H9 (cell line): ENCODE measurements around the gene LRP5. TPM values are rescaled to one million over a fixed set of nuclear protein-coding genes. Genes with fewer than 3 reads are reported as not detected.
A peak's percentile ranks its signal among the peaks of the same experiment; 100 is the strongest.

ENCODE experiments used
- DNase-seq: peaks from one replicate; pipeline ENCODE4 v3.0.0-alpha.2; 2017
- H2AFZ ChIP-seq: one replicate; pipeline ENCODE4 v1.6.1; 2013; ENCODE audit warnings: mild to moderate bottlenecking, low read length, control low read depth, moderate library complexity
- H2AK5ac ChIP-seq: 2 replicates; pipeline ENCODE4 v1.6.1; 2013; ENCODE audit warnings: low read length, control low read depth, mixed read lengths; ENCODE audit not compliant: insufficient read length
- H2BK120ac ChIP-seq: one replicate; pipeline ENCODE4 v1.6.1; 2013; ENCODE audit warnings: low read depth, mild to moderate bottlenecking, low read length, control low read depth, inconsistent platforms; ENCODE audit not compliant: poor library complexity, severe bottlenecking
- H2BK12ac ChIP-seq: 2 replicates; pipeline ENCODE4 v1.6.1; 2013; ENCODE audit warnings: low read length, control low read depth, mixed read lengths, low read depth; ENCODE audit not compliant: insufficient read length
- H2BK15ac ChIP-seq: 2 replicates; pipeline ENCODE4 v1.6.1; 2013; ENCODE audit warnings: low read depth, low read length, control low read depth
- H2BK20ac ChIP-seq: one replicate; pipeline ENCODE4 v1.6.1; 2013; ENCODE audit warnings: low read depth, mild to moderate bottlenecking, low read length, control low read depth, inconsistent platforms; ENCODE audit not compliant: poor library complexity, severe bottlenecking
- H2BK5ac ChIP-seq: 2 replicates; pipeline ENCODE4 v1.6.1; 2013; ENCODE audit warnings: low read length, control low read depth, mixed read lengths; ENCODE audit not compliant: insufficient read length
- H3K14ac ChIP-seq: 2 replicates; pipeline ENCODE4 v1.6.1; 2013; ENCODE audit warnings: low read length, control low read depth; ENCODE audit not compliant: insufficient read depth
- H3K18ac ChIP-seq: 2 replicates; pipeline ENCODE4 v1.6.1; 2013; ENCODE audit warnings: low read depth, mild to moderate bottlenecking, mixed read lengths, low read length, control low read depth; ENCODE audit not compliant: insufficient read length
- H3K23ac ChIP-seq: 2 replicates; pipeline ENCODE4 v1.6.1; 2013; ENCODE audit warnings: low read length, control low read depth, mixed read lengths, low read depth; ENCODE audit not compliant: insufficient read length
- H3K23me2 ChIP-seq: 2 replicates; pipeline ENCODE4 v1.6.1; 2013; ENCODE audit warnings: low read depth, mild to moderate bottlenecking, mixed read lengths, low read length, control low read depth; ENCODE audit not compliant: insufficient read length, poor library complexity, severe bottlenecking
- H3K27ac ChIP-seq: 2 replicates; pipeline ENCODE4 v1.5.1; 2013; ENCODE audit warnings: low read length, control low read depth, mixed read lengths, low read depth; ENCODE audit not compliant: insufficient read length
- H3K27me3 ChIP-seq: 2 replicates; pipeline ENCODE4 v1.6.1; 2013; ENCODE audit warnings: low read length, control low read depth, inconsistent platforms; ENCODE audit not compliant: insufficient read depth
- H3K4ac ChIP-seq: 2 replicates; pipeline ENCODE4 v1.6.1; 2013; ENCODE audit warnings: low read depth, mild to moderate bottlenecking, control low read depth, inconsistent platforms, low read length, moderate library complexity
- H3K4me1 ChIP-seq: 2 replicates; pipeline ENCODE4 v1.6.1; 2013; ENCODE audit warnings: low read length, control low read depth, inconsistent platforms; ENCODE audit not compliant: insufficient read depth
- H3K4me2 ChIP-seq: 2 replicates; pipeline ENCODE4 v1.6.1; 2013; ENCODE audit warnings: low read length, control low read depth, mixed read lengths; ENCODE audit not compliant: insufficient read length, insufficient read depth
- H3K56ac ChIP-seq: 2 replicates; pipeline ENCODE4 v1.6.1; 2013; ENCODE audit warnings: low read depth, mild to moderate bottlenecking, mixed read lengths, low read length, control low read depth; ENCODE audit not compliant: insufficient read length
- H3K79me1 ChIP-seq: 2 replicates; pipeline ENCODE4 v1.6.1; 2013; ENCODE audit warnings: low read depth, mild to moderate bottlenecking, moderate library complexity, low read length, control low read depth, inconsistent platforms; ENCODE audit not compliant: insufficient read depth, poor library complexity, severe bottlenecking
- H3K79me2 ChIP-seq: 2 replicates; pipeline ENCODE4 v1.6.1; 2013; ENCODE audit warnings: low read length, control low read depth, inconsistent platforms; ENCODE audit not compliant: insufficient read depth
- H3K9ac ChIP-seq: 2 replicates; pipeline ENCODE4 v1.6.1; 2013; ENCODE audit warnings: low read length, control low read depth, mixed read lengths; ENCODE audit not compliant: insufficient read length; ENCODE audit errors: extremely low read depth
- H3K9me3 ChIP-seq: one replicate; pipeline ENCODE4 v1.6.1; 2013; ENCODE audit warnings: low read depth, low read length, inconsistent platforms; ENCODE audit not compliant: control insufficient read depth
- H3T11ph ChIP-seq: one replicate; pipeline ENCODE4 v1.6.1; 2013; ENCODE audit warnings: mild to moderate bottlenecking, low read length, control low read depth, inconsistent platforms
- H4K20me1 ChIP-seq: one replicate; pipeline ENCODE4 v1.6.1; 2013; ENCODE audit not compliant: control insufficient read depth, insufficient read length, insufficient read depth
- H4K5ac ChIP-seq: 2 replicates; pipeline ENCODE4 v1.6.1; 2013; ENCODE audit warnings: low read depth, mild to moderate bottlenecking, mixed read lengths, low read length, control low read depth; ENCODE audit not compliant: insufficient read length
- H4K8ac ChIP-seq: replicated peaks from 2 replicates; pipeline ENCODE4 v1.6.1; 2013; ENCODE audit warnings: low read length, control low read depth, mixed read lengths, low read depth; ENCODE audit not compliant: insufficient read length
- H4K91ac ChIP-seq: 2 replicates; pipeline ENCODE4 v1.6.1; 2013; ENCODE audit warnings: low read depth, mild to moderate bottlenecking, moderate library complexity, mixed read lengths, low read length, control low read depth; ENCODE audit not compliant: insufficient read length
- H3K27ac Mint-ChIP-seq, 3 experiments: 2 replicates in 2 of 3; 3 replicates in 1 of 3; pipeline ENCODE4 v1.8.0; 2020 to 2021; ENCODE audit warnings: mixed read lengths in 3 of 3, mild to moderate bottlenecking in 1 of 3, moderate library complexity in 1 of 3
- H3K27me3 Mint-ChIP-seq: 2 replicates; pipeline ENCODE4 v1.8.0; 2021; ENCODE audit warnings: low read depth, mild to moderate bottlenecking, moderate library complexity, mixed read lengths
- H3K36me3 Mint-ChIP-seq, 3 experiments: 2 replicates in 2 of 3; 3 replicates in 1 of 3; pipeline ENCODE4 v1.8.0; 2020 to 2021; ENCODE audit warnings: low read depth in 3 of 3, mixed read lengths in 3 of 3; ENCODE audit not compliant: insufficient read depth in 1 of 3
- H3K4me1 Mint-ChIP-seq, 2 experiments: 2 replicates each; pipeline ENCODE4 v1.8.0; 2020; ENCODE audit warnings: mixed read lengths in 2 of 2
- H3K4me3 Mint-ChIP-seq, 2 experiments: 2 replicates in 1 of 2; 3 replicates in 1 of 2; pipeline ENCODE4 v1.8.0; 2020 to 2021; ENCODE audit warnings: mild to moderate bottlenecking in 2 of 2, mixed read lengths in 2 of 2, moderate library complexity in 1 of 2
- H3K9me3 Mint-ChIP-seq, 2 experiments: 2 replicates in 1 of 2; 3 replicates in 1 of 2; pipeline ENCODE4 v1.8.0; 2020; ENCODE audit warnings: mild to moderate bottlenecking in 2 of 2, mixed read lengths in 2 of 2, moderate library complexity in 1 of 2
- WGBS: extraction: QIAGEN DNeasy Blood & Tissue Kit; methylation state at CpG from one replicate; pipeline ENCODE4 v1.1.7; 2013; ENCODE audit warnings: missing lambda C conversion rate, low lambda C conversion rate, mixed read lengths; ENCODE audit not compliant: insufficient read length; ENCODE audit errors: extremely low coverage; 5-methylcytosine and 5-hydroxymethylcytosine counted together
- total RNA-seq: library from RNA; stranded (reverse); gene quantifications from 2 replicates; pipeline ENCODE4 v1.2.1, GENCODE V29; 2021
- TF ChIP-seq, protein P1 (sequence below): fragments of 200-600 bp; sonication (generic); conservative IDR thresholded peaks from 3 replicates; pipeline ENCODE4 v1.8.0; 2021; ENCODE audit warnings: antibody characterized with exemption, mild to moderate bottlenecking

Gene LRP5
- total RNA-seq, 1 experiment from 2014 or later, result 38.4 TPM

DNA sequence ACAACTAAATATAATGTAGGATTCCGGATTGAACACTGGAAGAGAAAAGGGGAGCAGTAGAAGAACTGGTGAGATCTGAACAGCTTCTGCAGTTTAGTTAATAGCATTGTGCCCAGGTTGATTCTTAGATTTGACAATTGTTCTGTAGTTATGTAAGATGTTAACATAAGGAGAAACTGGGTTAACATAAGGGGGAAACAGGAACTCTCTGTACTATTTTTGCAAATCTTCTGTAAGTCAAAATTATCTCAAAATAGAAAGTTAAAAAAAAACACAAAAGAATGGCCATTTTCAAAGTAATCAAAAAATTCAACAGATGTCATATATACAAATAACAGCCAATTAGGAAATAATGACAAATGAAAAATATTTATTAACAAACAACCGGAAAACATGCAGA is 18.7 kb upstream of the LRP5 start:
- Histone ChIP-seq H3K14ac (no peak overlapping the region), H3K4ac (no peak overlapping the region), H2BK20ac (no peak overlapping the region), H3K27me3 (no peaks in the 10 kb centered on the region), H2BK12ac (no peak overlapping the region), H4K5ac (no peak overlapping the region), H2AFZ (no peak overlapping the region), H3T11ph (no peak overlapping the region), H3K4me1 (no peaks in the 10 kb centered on the region; the same call in 1 of the 2 replicates), H3K18ac (no peak overlapping the region), H3K79me2 (no peaks in the 10 kb centered on the region), H3K9ac (no peak overlapping the region), H4K91ac (no peak overlapping the region), H3K56ac (no peak overlapping the region), H3K27ac (no peak overlapping the region), H3K79me1 (no peaks in the 10 kb centered on the region), H3K23ac (no peak overlapping the region), H2AK5ac (no peak overlapping the region), H4K8ac (no peak overlapping the region), H3K9me3 (peaks cover 11% of the 10 kb centered on the region), H3K23me2 (no peaks in the 10 kb centered on the region), H3K4me2 (no peak overlapping the region), H2BK120ac (no peak overlapping the region), H4K20me1 (no peaks in the 10 kb centered on the region), H2BK15ac (no peak overlapping the region), H2BK5ac (no peak overlapping the region)
- TF ChIP-seq, protein P1, sequence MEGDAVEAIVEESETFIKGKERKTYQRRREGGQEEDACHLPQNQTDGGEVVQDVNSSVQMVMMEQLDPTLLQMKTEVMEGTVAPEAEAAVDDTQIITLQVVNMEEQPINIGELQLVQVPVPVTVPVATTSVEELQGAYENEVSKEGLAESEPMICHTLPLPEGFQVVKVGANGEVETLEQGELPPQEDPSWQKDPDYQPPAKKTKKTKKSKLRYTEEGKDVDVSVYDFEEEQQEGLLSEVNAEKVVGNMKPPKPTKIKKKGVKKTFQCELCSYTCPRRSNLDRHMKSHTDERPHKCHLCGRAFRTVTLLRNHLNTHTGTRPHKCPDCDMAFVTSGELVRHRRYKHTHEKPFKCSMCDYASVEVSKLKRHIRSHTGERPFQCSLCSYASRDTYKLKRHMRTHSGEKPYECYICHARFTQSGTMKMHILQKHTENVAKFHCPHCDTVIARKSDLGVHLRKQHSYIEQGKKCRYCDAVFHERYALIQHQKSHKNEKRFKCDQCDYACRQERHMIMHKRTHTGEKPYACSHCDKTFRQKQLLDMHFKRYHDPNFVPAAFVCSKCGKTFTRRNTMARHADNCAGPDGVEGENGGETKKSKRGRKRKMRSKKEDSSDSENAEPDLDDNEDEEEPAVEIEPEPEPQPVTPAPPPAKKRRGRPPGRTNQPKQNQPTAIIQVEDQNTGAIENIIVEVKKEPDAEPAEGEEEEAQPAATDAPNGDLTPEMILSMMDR, result no peak
- no CpG with 5 or more reads among the region's 2 CpGs for WGBS
- H3K27ac Mint-ChIP-seq, result 0 out of 7 replicates have a peak overlapping the region, but pooled peaks of 1 of the 3 experiments have one; percentile 3
- peaks cover 10 to 11% of the 10 kb centered on the region in 2 experiments for H3K9me3 Mint-ChIP-seq
- no peak for DNase-seq
- no peak overlapping the region for H3K4me3 Mint-ChIP-seq
- peaks cover 0 to 2% of the 10 kb centered on the region in 2 experiments; a peak in 1 of 4 replicates for H3K4me1 Mint-ChIP-seq
- H3K36me3 Mint-ChIP-seq, result peaks cover 0 to 8% (median 2%) of the 10 kb centered on the region in 3 experiments; a peak in 5 of 7 replicates
- peaks cover 2% of the 10 kb centered on the region for H3K27me3 Mint-ChIP-seq
